Sigmoid colon (tissue), 7 donors: ENCODE results near the gene L3HYPDH. TPM values are rescaled to one million over a fixed set of nuclear protein-coding genes. Genes with fewer than 3 reads are reported as not detected.

Experiments used
- DNase-seq: peaks from one replicate; pipeline ENCODE4 v3.0.0-alpha.2; 2019
- H3K27ac ChIP-seq, 4 donors: fragments of 200-600 bp; sonication (generic); one replicate each; pipeline ENCODE4 v1.5.1; 2016 to 2019; ENCODE audit warnings: mild to moderate bottlenecking in 1 of 4
- H3K27me3 ChIP-seq, 3 donors: fragments of 200-600 bp; sonication (generic); one replicate each; pipeline ENCODE4 v1.5.1; 2019; ENCODE audit warnings: mild to moderate bottlenecking in 1 of 3
- H3K36me3 ChIP-seq, 4 donors: fragments of 200-600 bp; sonication (generic); one replicate each; pipeline ENCODE4 v1.5.1; 2016 to 2019
- H3K4me1 ChIP-seq, 4 donors: fragments of 200-600 bp; sonication (generic); one replicate each; pipeline ENCODE4 v1.5.1; 2017 to 2019
- H3K4me3 ChIP-seq, 4 donors: fragments of 200-600 bp; sonication (generic); one replicate each; pipeline ENCODE4 v1.5.1; 2017 to 2019; ENCODE audit warnings: mild to moderate bottlenecking in 2 of 4, moderate library complexity in 1 of 4
- H3K9me3 ChIP-seq, 4 donors: fragments of 200-600 bp in 3 of 4; sonication (generic) in 3 of 4; one replicate each; pipeline versions ENCODE4 v1.5.1 to v1.6.1; 2013 to 2019
- EP300 ChIP-seq, 4 donors: sonication (generic); formaldehyde crosslinking; IDR thresholded peaks; one replicate each; pipeline ENCODE4 v1.6.1; 2017; ENCODE audit warnings: antibody characterized with exemption in 4 of 4
- POLR2A ChIP-seq, 2 donors: fragments of 450-650 bp; IDR thresholded peaks; one replicate each; pipeline ENCODE4 v1.6.1; 2016; ENCODE audit warnings: antibody characterized with exemption in 2 of 2, mild to moderate bottlenecking in 2 of 2, moderate library complexity in 2 of 2
- POLR2AphosphoS5 ChIP-seq, 4 donors: sonication (generic); formaldehyde crosslinking; IDR thresholded peaks; one replicate each; pipeline ENCODE4 v1.6.1; 2017; ENCODE audit warnings: antibody characterized with exemption in 4 of 4
- WGBS, 2 donors: extraction: QIAGEN DNeasy Blood & Tissue Kit; methylation state at CpG; one replicate each; pipeline ENCODE4 v1.1.7; 2013; 5-methylcytosine and 5-hydroxymethylcytosine counted together
- intact Hi-C: fragments of 100-400 bp; cut with DNase I; formaldehyde crosslinking; loops from one replicate; pipeline ENCODE4 v1.15.1; 2023
- polyA plus RNA-seq, 3 donors: library from polyadenylated mRNA; stranded (reverse); fragments of 200-250 nt; gene quantifications; one replicate each; pipeline ENCODE4 v1.2.3, GENCODE V29; 2013
- total RNA-seq, 4 donors: library from RNA; depleted of rRNA; stranded (reverse); fragments of >200 nt; gene quantifications; one replicate each; pipeline ENCODE4 v1.1.0, GENCODE V29; 2016
- TF ChIP-seq, protein P1 (sequence below), 4 experiments: fragments of 450-650 bp in 3 of 4; fragments of 200-600 bp in 1 of 4; IDR thresholded peaks; one replicate each; pipeline ENCODE4 v1.5.1; 2016 to 2019; ENCODE audit warnings: antibody characterized with exemption in 4 of 4, mild to moderate bottlenecking in 3 of 4, moderate library complexity in 2 of 4
- donor health status: healthy with polysubstance abuse.
- donor health status: Bipolar disorder and iron deficiency.
- donor health status: healthy.

The L3HYPDH gene
- total and polyA plus RNA-seq, 7 donors = 1.2 to 46.0 (median 23.9) TPM

GRCh38 chr14:59520224-59520623 is 36.0 kb upstream of the L3HYPDH start:
- Histone ChIP-seq H3K36me3 (no peaks in the 10 kb centered on the region), H3K9me3 (no peaks in the 10 kb centered on the region), H3K4me1 (no peaks in the 10 kb centered on the region), H3K27ac (no peak overlapping the region), H3K27me3 (no peaks in the 10 kb centered on the region), H3K4me3 (no peak overlapping the region)
- intact Hi-C loops = no loop called here
- DNase-seq = no peak
- no peak for TF ChIP-seq EP300 (IDR thresholded peaks at IDR 0.05)
- TF ChIP-seq, protein P1, sequence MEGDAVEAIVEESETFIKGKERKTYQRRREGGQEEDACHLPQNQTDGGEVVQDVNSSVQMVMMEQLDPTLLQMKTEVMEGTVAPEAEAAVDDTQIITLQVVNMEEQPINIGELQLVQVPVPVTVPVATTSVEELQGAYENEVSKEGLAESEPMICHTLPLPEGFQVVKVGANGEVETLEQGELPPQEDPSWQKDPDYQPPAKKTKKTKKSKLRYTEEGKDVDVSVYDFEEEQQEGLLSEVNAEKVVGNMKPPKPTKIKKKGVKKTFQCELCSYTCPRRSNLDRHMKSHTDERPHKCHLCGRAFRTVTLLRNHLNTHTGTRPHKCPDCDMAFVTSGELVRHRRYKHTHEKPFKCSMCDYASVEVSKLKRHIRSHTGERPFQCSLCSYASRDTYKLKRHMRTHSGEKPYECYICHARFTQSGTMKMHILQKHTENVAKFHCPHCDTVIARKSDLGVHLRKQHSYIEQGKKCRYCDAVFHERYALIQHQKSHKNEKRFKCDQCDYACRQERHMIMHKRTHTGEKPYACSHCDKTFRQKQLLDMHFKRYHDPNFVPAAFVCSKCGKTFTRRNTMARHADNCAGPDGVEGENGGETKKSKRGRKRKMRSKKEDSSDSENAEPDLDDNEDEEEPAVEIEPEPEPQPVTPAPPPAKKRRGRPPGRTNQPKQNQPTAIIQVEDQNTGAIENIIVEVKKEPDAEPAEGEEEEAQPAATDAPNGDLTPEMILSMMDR (IDR thresholded peaks at IDR 0.05) = no peak
- TF ChIP-seq POLR2A (IDR thresholded peaks at IDR 0.05) = no peak
- no peak for TF ChIP-seq POLR2AphosphoS5 (IDR thresholded peaks at IDR 0.05)
- 26 to 73% methylated on average over 3 of the region's 3 CpGs for WGBS, 2 donors

- no peak overlapping the region for H3K27ac ChIP-seq
- no peaks in the 10 kb centered on the region for H3K4me1 ChIP-seq
- no peaks in the 10 kb centered on the region for H3K27me3 ChIP-seq
- 47 to 79% methylated on average over 4 of the region's 4 CpGs for WGBS, 2 donors
- no peaks in the 10 kb centered on the region for H3K36me3 ChIP-seq
- H3K4me3 ChIP-seq = no peak overlapping the region
- H3K9me3 ChIP-seq = no peaks in the 10 kb centered on the region
- intact Hi-C loops = no loop called here
- no peak for DNase-seq
- TF ChIP-seq, protein P1 (IDR thresholded peaks at IDR 0.05) = no peak
- TF ChIP-seq EP300 (IDR thresholded peaks at IDR 0.05) (no peak), POLR2A (IDR thresholded peaks at IDR 0.05) (no peak), POLR2AphosphoS5 (IDR thresholded peaks at IDR 0.05) (no peak)
Measured at GRCh38 chr14:59511916-59512575, 27.8 kb upstream of the L3HYPDH start.

DNA sequence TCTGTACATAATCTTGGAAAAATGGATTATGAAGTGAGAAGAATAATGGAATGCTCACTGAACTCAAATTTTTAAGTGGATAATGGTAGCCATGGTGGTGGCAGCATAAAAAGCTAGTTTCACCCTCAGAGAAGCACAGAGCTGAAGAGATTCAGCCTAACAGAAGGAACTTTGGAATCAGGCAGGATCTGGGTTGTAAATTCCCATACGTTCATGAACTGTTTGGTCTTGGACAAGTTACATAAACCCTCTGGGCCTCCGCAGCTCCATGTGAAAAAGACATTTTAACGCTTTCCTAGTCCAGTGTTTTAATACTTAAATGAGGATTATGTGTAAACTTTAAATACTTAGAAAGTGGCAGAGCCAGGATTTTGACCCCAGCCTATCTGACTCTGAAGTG is 26.8 kb upstream of the L3HYPDH start:
- TF ChIP-seq POLR2AphosphoS5 (IDR thresholded peaks at IDR 0.05) (no peak), EP300 (IDR thresholded peaks at IDR 0.05) (no peak), POLR2A (IDR thresholded peaks at IDR 0.05) (no peak)
- TF ChIP-seq, protein P1 (IDR thresholded peaks at IDR 0.05) = no peak
- 11 to 34% methylated on average over 3 of the region's 3 CpGs for WGBS, 2 donors
- Histone ChIP-seq H3K27ac (no peak overlapping the region), H3K4me3 (no peak overlapping the region), H3K27me3 (no peaks in the 10 kb centered on the region), H3K36me3 (no peaks in the 10 kb centered on the region), H3K4me1 (no peaks in the 10 kb centered on the region), H3K9me3 (no peaks in the 10 kb centered on the region)
- no peak for DNase-seq
- intact Hi-C loops = no loop called here

DNA sequence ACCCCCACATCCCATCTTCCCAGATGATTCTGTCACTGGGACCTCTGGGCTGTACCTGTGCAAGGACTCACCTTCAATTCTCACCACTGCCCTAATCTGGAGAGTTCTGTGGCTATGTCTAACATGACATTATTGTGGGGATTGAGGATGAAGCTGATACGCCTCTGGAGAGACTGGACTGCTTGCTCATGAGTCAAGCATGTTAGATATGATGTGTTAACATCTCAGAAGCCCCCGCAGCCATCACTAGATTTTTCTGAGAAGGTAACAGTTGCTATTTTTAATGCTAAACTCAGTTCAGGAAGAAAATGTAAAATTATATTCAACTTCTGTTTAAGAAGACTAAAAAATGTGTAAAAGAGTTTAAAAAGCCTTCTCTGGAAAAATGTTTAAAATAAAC is 25.8 kb upstream of the L3HYPDH start:
- Histone ChIP-seq H3K4me3 (no peak overlapping the region), H3K36me3 (no peaks in the 10 kb centered on the region), H3K9me3 (no peaks in the 10 kb centered on the region), H3K4me1 (no peaks in the 10 kb centered on the region), H3K27ac (no peak overlapping the region), H3K27me3 (no peaks in the 10 kb centered on the region)
- DNase-seq = no peak
- no peak for TF ChIP-seq EP300 (IDR thresholded peaks at IDR 0.05)
- no peak for TF ChIP-seq POLR2A (IDR thresholded peaks at IDR 0.05)
- TF ChIP-seq, protein P1 (IDR thresholded peaks at IDR 0.05) = no peak
- TF ChIP-seq POLR2AphosphoS5 (IDR thresholded peaks at IDR 0.05) = no peak
- WGBS, 2 donors = 86 to 92% methylated on average over 2 of the region's 2 CpGs
- intact Hi-C loops = no loop called here

GRCh38 chr14:59509101-59509500 is 24.9 kb upstream of the L3HYPDH start:
- Histone ChIP-seq H3K27ac (no peak overlapping the region), H3K9me3 (no peaks in the 10 kb centered on the region), H3K4me1 (no peaks in the 10 kb centered on the region), H3K27me3 (no peaks in the 10 kb centered on the region), H3K4me3 (no peak overlapping the region), H3K36me3 (peaks cover 0 to 2% (median under 1%) of the 10 kb centered on the region in 4 donors)
- no peak for DNase-seq
- WGBS, 2 donors = 92 to 95% methylated on average over 3 of the region's 3 CpGs
- intact Hi-C loops = no loop called here
- TF ChIP-seq POLR2AphosphoS5 (IDR thresholded peaks at IDR 0.05) = no peak
- no peak for TF ChIP-seq EP300 (IDR thresholded peaks at IDR 0.05)
- TF ChIP-seq, protein P1 (IDR thresholded peaks at IDR 0.05) = no peak
- TF ChIP-seq POLR2A (IDR thresholded peaks at IDR 0.05) = no peak
